ENCODE measurements around the gene COG8.

Gene COG8

DNA sequence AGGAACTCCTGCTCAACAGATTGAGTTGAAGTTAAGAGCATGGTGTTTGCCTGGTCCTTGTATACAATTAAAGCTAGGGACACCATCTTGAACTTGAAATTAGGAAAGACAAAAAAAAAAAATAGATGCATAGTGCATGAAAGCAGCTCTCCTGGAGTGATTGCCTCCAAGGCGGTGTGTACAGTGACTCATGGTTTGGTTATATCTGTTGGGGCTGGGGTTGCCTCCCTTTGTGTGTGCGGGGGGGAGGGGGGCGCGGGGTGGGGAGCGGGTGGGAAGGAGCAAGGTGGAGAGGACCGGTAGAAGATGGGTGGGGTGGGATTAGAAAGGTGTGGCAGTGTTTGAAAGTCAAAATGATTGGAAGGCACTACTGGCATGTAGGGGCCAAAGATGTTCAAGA lies 8.9 kb upstream of the COG8 start:
- in situ Hi-C loops (cut with MboI; ENCODE audit: low sequenced_read_pairs) = no loop called here

GRCh38 chr16:69346683-69347082 lies 7.3 kb upstream of the COG8 start:
- in situ Hi-C loops (cut with MboI; ENCODE audit: low sequenced_read_pairs) = no loop called here

GRCh38 chr16:69345923-69346322 lies 6.6 kb upstream of the COG8 start:
- in situ Hi-C loops (cut with MboI; ENCODE audit: low sequenced_read_pairs) = no loop called here

DNA sequence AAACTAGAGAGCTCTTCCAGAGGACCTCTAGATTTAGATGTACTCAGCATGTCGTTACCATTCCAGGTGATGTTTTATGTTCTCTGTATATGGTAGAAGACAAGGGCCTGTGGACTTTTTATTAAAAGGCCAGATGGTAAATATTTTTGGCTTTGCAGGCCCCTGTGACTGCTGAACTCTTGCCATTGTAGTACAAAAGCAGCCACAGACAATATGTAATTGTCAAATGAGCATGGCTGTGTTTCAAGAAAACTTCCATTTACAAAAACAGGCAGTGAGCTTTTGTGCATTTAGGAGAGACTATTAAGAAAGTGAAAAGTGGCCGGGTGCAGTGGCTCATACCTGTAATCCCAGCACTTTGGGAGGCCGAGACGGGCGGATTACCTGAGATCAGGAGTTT lies 4.8 kb upstream of the COG8 start:
- in situ Hi-C loops (cut with MboI; ENCODE audit: low sequenced_read_pairs) = no loop called here

GRCh38 chr16:69340095-69340644 lies 806 bp upstream of the COG8 start:
- in situ Hi-C loops (cut with MboI; ENCODE audit: low sequenced_read_pairs) = no loop called here

DNA sequence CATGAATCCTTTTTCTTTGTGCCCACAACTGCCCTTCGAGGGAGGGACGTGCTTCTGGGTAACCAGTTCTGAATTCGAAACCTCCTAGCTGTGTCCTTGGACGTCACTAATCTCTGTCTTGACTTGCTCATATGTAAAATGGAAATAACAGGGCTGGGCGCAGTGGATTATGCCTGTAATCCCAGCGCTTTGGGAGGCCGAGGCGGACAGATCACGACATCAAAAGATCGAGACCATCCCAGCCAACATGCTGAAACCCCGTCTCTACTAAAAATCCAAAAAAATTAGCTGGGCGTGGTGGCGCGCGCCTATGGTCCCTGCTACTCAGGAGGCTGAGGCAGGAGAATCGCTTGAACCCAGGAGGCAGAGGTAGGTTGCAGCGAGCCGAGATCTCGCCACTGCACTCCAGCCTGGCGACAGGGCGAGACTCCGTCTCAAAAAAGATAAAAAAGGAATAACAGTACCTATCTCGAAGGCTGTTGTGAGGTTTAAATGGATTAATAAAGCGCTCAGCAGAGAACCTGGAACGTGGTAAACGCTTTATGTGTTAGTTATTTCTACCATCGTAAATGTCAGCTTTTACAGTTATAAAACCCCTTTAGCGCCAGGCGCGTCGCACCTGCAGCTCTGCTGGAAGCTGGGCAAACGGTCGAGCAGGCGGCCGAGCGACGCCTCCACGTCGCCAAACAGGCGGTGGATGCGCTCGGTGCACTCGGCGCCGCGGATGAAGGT lies 641 bp downstream of the COG8 start:
- in situ Hi-C loops (cut with MboI; ENCODE audit: low sequenced_read_pairs) = no loop called here

- in situ Hi-C loops (cut with MboI; ENCODE audit: low sequenced_read_pairs) = no loop called here
These were observed 4.7 kb downstream of the COG8 start for GRCh38 chr16:69334696-69335095.

- in situ Hi-C loops (cut with MboI; ENCODE audit: low sequenced_read_pairs) = no loop called here
These were observed 8.9 kb downstream of the COG8 start, which contains the start of gene PDF for GRCh38 chr16:69330286-69331109. TSS of gene PDF (minus strand) at chr16:69330588. CDS start at chr16:69330570, 18 bp downstream.

- in situ Hi-C loops (cut with MboI; ENCODE audit: low sequenced_read_pairs) = no loop called here
These were observed 9.7 kb downstream of the COG8 start for GRCh38 chr16:69329369-69330285.

DNA sequence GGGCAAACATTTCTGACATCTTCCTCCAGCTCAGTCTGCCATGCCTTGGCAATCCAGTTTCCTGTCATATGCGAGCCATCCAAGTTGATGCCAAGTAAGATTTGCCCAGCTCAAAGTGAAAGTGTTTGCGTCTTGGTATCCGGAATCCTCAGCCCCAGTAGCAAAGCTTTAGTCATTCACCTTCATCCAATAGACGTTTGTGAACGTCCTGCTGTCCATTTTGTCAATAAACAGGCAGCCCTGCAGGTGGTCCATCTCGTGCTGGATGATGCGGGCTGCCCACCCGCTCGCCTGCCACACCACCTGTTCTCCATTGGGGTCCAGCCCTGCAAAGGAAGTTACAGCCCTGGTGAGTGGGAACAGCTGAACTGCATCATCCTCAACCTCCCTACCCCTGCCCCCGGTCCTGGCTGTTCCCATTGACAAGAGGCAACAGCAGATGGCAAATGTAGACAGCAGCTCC lies 10.5 kb downstream of the COG8 start:
- in situ Hi-C loops (cut with MboI; ENCODE audit: low sequenced_read_pairs) = no loop called here

- in situ Hi-C loops (cut with MboI; ENCODE audit: low sequenced_read_pairs) = no loop called here
These were observed 11.6 kb downstream of the COG8 start for GRCh38 chr16:69327585-69328310.

GRCh38 chr16:69326172-69326873 lies 13.0 kb downstream of the COG8 start:
- in situ Hi-C loops (cut with MboI; ENCODE audit: low sequenced_read_pairs) = no loop called here

- in situ Hi-C loops (cut with MboI; ENCODE audit: low sequenced_read_pairs) = no loop called here
These were observed 13.6 kb downstream of the COG8 start for GRCh38 chr16:69325784-69326171.

- in situ Hi-C loops (cut with MboI; ENCODE audit: low sequenced_read_pairs) = no loop called here
These were observed 14.6 kb downstream of the COG8 start for GRCh38 chr16:69324585-69325253.

DNA sequence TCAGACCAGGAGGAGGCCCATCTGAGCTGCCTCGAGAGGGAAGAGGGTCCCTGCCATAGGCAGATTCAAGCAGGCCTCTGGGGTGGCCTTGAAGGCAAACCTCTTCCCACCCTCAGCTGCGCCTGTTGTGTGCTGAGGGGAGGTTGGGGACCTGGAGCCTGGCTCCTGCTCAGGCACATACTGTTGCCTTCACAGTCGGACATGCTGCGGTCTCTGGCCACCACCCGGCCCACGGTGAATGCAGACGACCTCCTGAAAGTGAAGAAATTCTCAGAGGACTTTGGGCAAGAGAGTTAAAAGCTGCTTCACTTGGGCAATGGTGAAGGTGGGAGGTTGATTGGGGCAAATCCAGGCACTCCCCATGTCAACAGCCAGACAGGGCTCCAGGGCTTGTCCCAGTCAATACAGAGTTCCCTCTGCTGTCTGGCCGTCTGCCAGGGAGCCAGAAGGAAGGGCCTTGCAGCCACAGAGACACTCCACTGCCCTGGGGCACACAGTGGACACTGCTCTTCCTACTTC lies 15.3 kb downstream of the COG8 start:
- in situ Hi-C loops (cut with MboI; ENCODE audit: low sequenced_read_pairs) = no loop called here

GRCh38 chr16:69323415-69323814 lies 15.9 kb downstream of the COG8 start:
- in situ Hi-C loops (cut with MboI; ENCODE audit: low sequenced_read_pairs) = no loop called here

GRCh38 chr16:69322343-69322742 lies 17.0 kb downstream of the COG8 start:
- in situ Hi-C loops (cut with MboI; ENCODE audit: low sequenced_read_pairs) = no loop called here

DNA sequence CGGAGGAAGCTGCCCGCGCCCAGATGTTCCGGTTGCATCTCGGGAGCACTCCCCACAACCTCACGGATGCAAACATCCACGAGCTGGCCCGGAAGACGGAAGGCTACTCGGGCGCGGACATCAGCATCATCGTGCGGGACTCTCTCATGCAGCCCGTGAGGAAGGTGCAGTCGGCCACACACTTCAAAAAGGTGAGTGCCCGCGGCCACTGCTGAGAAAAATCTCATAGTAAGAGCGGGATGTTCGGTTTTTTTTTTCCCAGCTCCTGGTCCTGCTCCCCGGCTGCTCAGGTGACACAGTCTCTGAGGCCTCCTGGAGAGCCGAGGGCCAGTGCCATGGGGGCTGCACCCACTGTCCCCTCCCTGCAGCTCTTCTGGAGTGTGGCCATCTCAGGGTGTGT lies 18.3 kb downstream of the COG8 start:
- in situ Hi-C loops (cut with MboI; ENCODE audit: low sequenced_read_pairs) = no loop called here

DNA sequence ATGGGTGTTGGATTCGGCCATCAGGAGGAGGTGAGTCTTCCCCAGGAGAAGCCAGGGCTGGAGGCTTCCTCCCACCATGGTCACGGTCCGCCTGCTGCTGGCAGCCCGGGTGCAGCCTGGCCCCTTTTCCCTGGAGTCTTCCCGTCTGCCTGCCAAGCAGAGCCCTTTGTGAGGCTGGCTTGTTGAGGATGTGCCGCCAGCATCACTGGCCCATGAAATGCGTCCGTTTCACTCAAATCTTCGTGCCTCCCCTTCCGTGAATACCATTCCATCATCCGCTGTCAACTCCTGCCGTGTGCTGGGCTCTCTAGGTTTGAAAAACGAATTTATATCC lies 18.7 kb downstream of the COG8 start:
- in situ Hi-C loops (cut with MboI; ENCODE audit: low sequenced_read_pairs) = no loop called here

All from HL-60/S4 treated with phorbol 12-myristate 13-acetate at 8.2 ng/mL for 4 days and 3 days (cell line).